Amygdala (tissue), 56 donors: Measurements from ENCODE around the gene LGMN.

Source experiments
- DNase-seq, 56 donors: peaks; one replicate each; lab custom pipeline; 2025; lab: John Stamatoyannopoulos, UW

The LGMN gene

DNA sequence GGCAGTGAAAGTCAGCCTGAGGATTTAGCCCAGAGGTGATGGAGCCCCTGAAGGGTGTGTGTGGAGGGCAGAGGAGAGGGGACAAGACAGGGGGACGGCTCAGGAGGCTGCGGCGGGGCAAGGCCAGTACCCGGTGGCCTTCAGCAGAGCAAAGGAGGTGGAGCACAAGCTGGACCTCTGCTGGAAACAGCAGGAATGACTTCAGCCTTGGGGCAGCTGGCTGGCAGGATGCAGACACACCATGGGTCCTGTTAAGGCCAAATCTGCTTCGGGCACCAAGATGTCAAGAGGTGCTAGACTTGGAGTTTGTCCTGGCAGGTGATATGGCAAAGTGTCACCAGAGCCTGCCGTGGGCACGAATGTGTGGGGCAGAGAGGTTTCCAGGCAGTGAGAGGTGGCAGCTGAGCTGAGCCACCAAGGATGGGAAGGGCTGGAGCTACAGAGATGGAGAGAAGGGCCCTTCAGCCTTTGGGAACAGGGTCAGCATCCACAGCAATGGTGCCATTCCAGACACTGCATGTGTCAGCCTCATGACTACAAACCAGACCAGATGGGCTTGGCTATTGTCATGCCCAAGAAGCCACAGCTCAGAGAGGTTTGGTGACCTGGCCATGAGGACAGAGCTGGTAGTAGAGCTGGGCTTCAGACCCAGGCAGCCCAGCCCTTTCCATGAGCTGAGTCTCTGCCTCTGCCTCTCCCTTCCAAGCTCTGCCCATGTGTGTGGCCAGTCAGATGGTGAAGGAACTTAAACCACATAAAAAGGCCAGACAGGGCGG is 91.9 kb downstream of the LGMN start:
- DNase-seq: no peak

- DNase-seq: no peak
Observed at GRCh38 chr14:92655419-92656201, 92.8 kb downstream of the LGMN start.

DNA sequence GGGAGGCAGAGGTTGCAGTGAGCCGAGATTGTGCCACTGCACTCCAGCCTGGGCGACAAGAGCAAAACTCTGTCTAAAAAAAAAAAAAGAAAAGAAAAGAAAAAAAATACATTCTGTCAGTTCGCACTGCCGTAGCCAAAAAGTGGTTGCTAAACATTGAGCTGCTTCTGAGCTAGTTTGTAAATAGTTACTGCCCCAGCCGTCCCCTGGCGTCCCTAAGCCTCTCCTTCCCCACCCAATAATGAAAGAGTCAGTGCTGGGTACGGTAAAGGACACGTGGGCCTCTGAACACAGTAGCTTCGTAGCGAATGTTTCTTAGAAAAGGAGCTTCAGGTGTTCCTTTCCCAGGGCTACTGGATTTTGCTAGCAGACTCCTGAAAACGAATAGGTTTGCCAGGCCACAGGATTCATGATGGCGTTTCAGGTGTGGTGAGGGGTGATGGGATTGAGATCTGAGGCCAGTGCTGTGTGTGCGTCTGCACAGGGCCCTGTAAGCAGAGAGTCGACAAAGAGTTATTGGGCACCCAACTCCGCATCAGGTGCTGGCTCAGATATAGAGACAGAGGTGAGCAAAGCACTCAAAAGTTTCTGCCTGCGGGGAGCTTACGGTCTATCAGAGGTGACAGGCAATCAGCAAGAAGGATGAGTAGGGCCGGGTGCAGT is 94.1 kb downstream of the LGMN start:
- DNase-seq: no peak
